HepG2 (cell line): ENCODE results near the gene PLEKHA6. TPM values are rescaled to one million over a fixed set of nuclear protein-coding genes. Genes with fewer than 3 reads are reported as not detected.

Experiments used
- ATAC-seq: fragments of 200-7000 bp; cut with Tn5 transposase; 3 replicates; pipeline ENCODE4 v1.9.1; 2020; ENCODE audit warnings: mild to moderate bottlenecking, moderate library complexity
- BruUV-seq: library from RNA; stranded (reverse); fragments of 400-500 nt; replicated peaks from 2 replicates; lab custom pipeline; 2021; lab: Mats Ljungman, UMichigan
- CTCF ChIA-PET: fragments of 300-600 bp; formaldehyde crosslinking; extraction: SDS; loops from one replicate; lab custom pipeline; 2021; ENCODE audit warnings: low total read pairs, inconsistent platforms, low intra/inter-chr PET ratio; lab: Yijun Ruan, JAX
- POLR2A ChIA-PET: fragments of 350-600 bp; sonication (Branson Sonifier 250); formaldehyde crosslinking; loops from one replicate; lab custom pipeline; 2020; ENCODE audit warnings: antibody characterized with exemption, inconsistent platforms; lab: Yijun Ruan, JAX
- DNase-seq: peaks from one replicate; pipeline ENCODE4 v3.0.0-alpha.2; 2015; ENCODE audit warnings: low spot score
- FAIRE-seq: peaks from 3 replicates; lab custom pipeline; 2011; peaks lifted over from hg19 to GRCh38; lab: Jason Lieb, UNC
- H2AFZ ChIP-seq: one replicate; pipeline ENCODE4 v1.6.1; 2011; ENCODE audit warnings: low read length, inconsistent platforms
- H3K27ac ChIP-seq: fragments of 300-600 bp; 3 replicates; pipeline ENCODE4 v1.8.0; 2011; ENCODE audit warnings: mixed run types, mild to moderate bottlenecking, mixed read lengths, low read length, inconsistent platforms; ENCODE audit not compliant: insufficient read depth; ENCODE audit errors: extremely low read length
- H3K27me3 ChIP-seq, 2 experiments: fragments of 200-600 bp in 1 of 2; 2 replicates in 1 of 2; 3 replicates in 1 of 2; pipeline versions ENCODE4 v1.6.0 to v1.8.0; 2011; ENCODE audit warnings: low read length in 2 of 2, mild to moderate bottlenecking in 2 of 2, moderate library complexity in 2 of 2, inconsistent platforms in 1 of 2; ENCODE audit not compliant: insufficient read depth in 2 of 2, control insufficient read depth in 1 of 2
- H3K36me3 ChIP-seq, 2 experiments: fragments of 200-600 bp in 1 of 2; replicated peaks in 1 of 2; 2 replicates in 1 of 2; 3 replicates in 1 of 2; pipeline versions ENCODE4 v1.5.1 to v1.8.0; 2011; ENCODE audit warnings: low read length in 2 of 2, inconsistent platforms in 1 of 2; ENCODE audit not compliant: insufficient read depth in 2 of 2, control insufficient read depth in 1 of 2
- H3K4me1 ChIP-seq: 2 replicates; pipeline ENCODE4 v1.5.1; 2012; ENCODE audit warnings: low read length, inconsistent platforms; ENCODE audit not compliant: insufficient read depth
- H3K4me2 ChIP-seq: 2 replicates; pipeline ENCODE4 v1.6.0; 2011; ENCODE audit warnings: low read depth, low read length, inconsistent platforms
- H3K4me3 ChIP-seq, 3 experiments: fragments of 200-600 bp in 1 of 3; sonication (generic), shearing (Covaris generic) in 1 of 3; replicated peaks in 1 of 3; 2 replicates each; pipeline ENCODE4 v1.5.1; 2011 to 2016; ENCODE audit warnings: low read length in 3 of 3, inconsistent platforms in 2 of 3, low read depth in 2 of 3, mild to moderate bottlenecking in 2 of 3, control low read depth in 1 of 3, mixed read lengths in 1 of 3; ENCODE audit not compliant: insufficient read depth in 1 of 3
- H3K79me2 ChIP-seq: one replicate; pipeline ENCODE4 v1.6.1; 2011; ENCODE audit warnings: low read length, inconsistent platforms; ENCODE audit not compliant: insufficient read depth
- H3K9ac ChIP-seq: 2 replicates; pipeline ENCODE4 v1.6.0; 2011; ENCODE audit warnings: mild to moderate bottlenecking, low read depth, low read length, inconsistent platforms; ENCODE audit not compliant: insufficient read depth
- H3K9me3 ChIP-seq: 2 replicates; pipeline ENCODE4 v1.5.1; 2012; ENCODE audit warnings: mild to moderate bottlenecking, low read length
- H4K20me1 ChIP-seq: 2 replicates; pipeline ENCODE4 v1.6.0; 2011; ENCODE audit warnings: inconsistent platforms, mild to moderate bottlenecking, low read length, moderate library complexity; ENCODE audit not compliant: insufficient read depth
- EZH2 ChIP-seq: conservative IDR thresholded peaks from 2 replicates; pipeline ENCODE4 v1.6.1; 2012; ENCODE audit warnings: mild to moderate bottlenecking, low read depth, low read length, moderate library complexity
- FOXC1 ChIP-seq: sonication (generic); formaldehyde crosslinking; IDR thresholded peaks from 2 replicates; pipeline ENCODE4 v1.8.0; 2022; ENCODE audit warnings: mild to moderate bottlenecking, missing genetic modification reagents, borderline replicate concordance
- ISX ChIP-seq: sonication (generic); formaldehyde crosslinking; conservative IDR thresholded peaks from 2 replicates; pipeline ENCODE4 v1.5.0; 2020; ENCODE audit warnings: missing genetic modification reagents
- MLLT10 ChIP-seq: sonication (generic); formaldehyde crosslinking; IDR thresholded peaks from 2 replicates; pipeline ENCODE4 v1.4.0; 2020; ENCODE audit warnings: missing genetic modification reagents
- NFE2L1 ChIP-seq: sonication (generic); formaldehyde crosslinking; IDR thresholded peaks from 2 replicates; pipeline ENCODE4 v1.4.0; 2020; ENCODE audit warnings: missing genetic modification reagents, mild to moderate bottlenecking, borderline replicate concordance
- NPAS2 ChIP-seq: sonication (generic); formaldehyde crosslinking; IDR thresholded peaks from 2 replicates; pipeline ENCODE4 v1.8.0; 2022; ENCODE audit warnings: mild to moderate bottlenecking, missing genetic modification reagents, borderline replicate concordance
- PHF5A ChIP-seq: IDR thresholded peaks from one replicate; pipeline ENCODE4 v1.6.1; 2018; ENCODE audit warnings: low read depth, missing genetic modification reagents; ENCODE audit not compliant: unreplicated experiment
- PHF8 ChIP-seq: sonication (generic); formaldehyde crosslinking; IDR thresholded peaks from 2 replicates; pipeline ENCODE4 v1.5.0; 2020; ENCODE audit warnings: missing genetic modification reagents
- RFX1 ChIP-seq: fragments of 450-650 bp; IDR thresholded peaks from 2 replicates; pipeline ENCODE4 v1.6.1; 2017
- WIZ ChIP-seq: sonication (generic); formaldehyde crosslinking; IDR thresholded peaks from 2 replicates; pipeline ENCODE4 v1.5.1; 2020; ENCODE audit warnings: mild to moderate bottlenecking, missing genetic modification reagents
- ZFP36L1 ChIP-seq: sonication (generic); formaldehyde crosslinking; IDR thresholded peaks from 2 replicates; pipeline ENCODE4 v1.8.0; 2022; ENCODE audit warnings: mild to moderate bottlenecking, missing genetic modification reagents, moderate library complexity
- ZKSCAN8 ChIP-seq: IDR thresholded peaks from 2 replicates; pipeline ENCODE4 v1.6.1; 2016; ENCODE audit warnings: borderline replicate concordance, missing genetic modification reagents, missing compliant biosample characterization
- ZNF432 ChIP-seq: sonication (generic); formaldehyde crosslinking; IDR thresholded peaks from 2 replicates; pipeline ENCODE4 v1.5.0; 2020; ENCODE audit warnings: missing genetic modification reagents, mild to moderate bottlenecking, borderline replicate concordance
- ZNF75D ChIP-seq: sonication (generic); formaldehyde crosslinking; IDR thresholded peaks from 2 replicates; pipeline ENCODE4 v1.8.1; 2023; ENCODE audit warnings: missing genetic modification reagents, mild to moderate bottlenecking, borderline replicate concordance
- ZNF780A ChIP-seq: sonication (generic); formaldehyde crosslinking; IDR thresholded peaks from 2 replicates; pipeline ENCODE4 v1.8.0; 2022; ENCODE audit warnings: mild to moderate bottlenecking, missing genetic modification reagents, moderate library complexity
- ZNF788 ChIP-seq: sonication (generic); formaldehyde crosslinking; IDR thresholded peaks from 2 replicates; pipeline ENCODE4 v1.5.0; 2020; ENCODE audit warnings: mild to moderate bottlenecking, missing genetic modification reagents, borderline replicate concordance
- ZSCAN29 ChIP-seq: sonication (generic); formaldehyde crosslinking; conservative IDR thresholded peaks from 2 replicates; pipeline ENCODE4 v1.4.0; 2020; ENCODE audit warnings: mild to moderate bottlenecking, missing genetic modification reagents
- WGBS: methylation state at CpG from one replicate; pipeline ENCODE4 v1.1.6; 2017; ENCODE audit warnings: low lambda C conversion rate; 5-methylcytosine and 5-hydroxymethylcytosine counted together
- in situ Hi-C: cut with HindIII; loops from 2 replicates; pipeline ENCODE4 v1.10.0; 2017; ENCODE audit warnings: low pct_unique_long_range_greater_than_20kb; ENCODE audit not compliant: extremely low pct_ligation_motif_present
- intact Hi-C: fragments of 100-400 bp; cut with micrococcal nuclease; formaldehyde crosslinking; loops from one replicate; pipeline ENCODE4 v1.10.0; 2022; ENCODE audit not compliant: unreplicated experiment
- polyA plus RNA-seq, 8 experiments: library from polyadenylated mRNA; depleted of rRNA in 3 of 8; stranded (reverse) in 7 of 8; unstranded in 1 of 8; fragments of >200 nt; fragmentation: Illumina TruSeq in 4 of 8; extraction: Trizol in 4 of 8; gene quantifications; 2 replicates each; pipeline versions ENCODE4 v1.2.1 to v1.2.3, GENCODE V29; 2011 to 2016; ENCODE audit warnings: low read depth in 4 of 8, missing spikeins in 1 of 8, mixed read lengths in 1 of 8; ENCODE audit not compliant: insufficient read depth in 1 of 8
- total RNA-seq, 5 experiments: library from RNA; depleted of rRNA; stranded (reverse); fragments of >200 nt; fragmentation: Illumina TruSeq; extraction: Trizol; gene quantifications; 2 replicates each; pipeline ENCODE4 v1.2.3, GENCODE V29; 2016; ENCODE audit warnings: low read depth in 1 of 5
- TF ChIP-seq, protein P1 (sequence below): sonication (generic); formaldehyde crosslinking; IDR thresholded peaks from 2 replicates; pipeline ENCODE4 v1.9.0; 2021; ENCODE audit warnings: missing genetic modification reagents, borderline replicate concordance

Gene PLEKHA6
- total and polyA plus RNA-seq, 2 of the 13 experiments (the other 11 are each of a cell fraction or from before 2014, with no cell fraction given) = 5.3 to 11.4 TPM

DNA sequence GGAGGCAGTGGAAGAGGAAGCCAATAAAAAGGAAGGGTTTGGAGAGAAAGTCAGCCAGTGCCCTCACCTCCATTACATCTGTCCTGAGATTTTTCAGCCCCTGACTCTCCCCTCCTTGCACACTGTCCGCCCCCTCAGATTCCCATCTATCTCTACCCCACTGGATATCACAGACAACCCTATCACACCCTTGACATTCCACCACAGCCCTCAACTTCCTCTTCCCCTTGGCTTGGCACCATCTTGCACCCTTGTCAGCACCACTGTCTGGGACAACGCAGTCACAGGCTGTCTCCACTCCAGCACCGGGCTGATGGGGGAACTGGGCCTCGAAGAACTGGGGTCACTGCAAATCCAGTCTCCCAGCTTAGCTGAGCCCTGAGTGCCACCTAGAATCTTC is 14.2 kb upstream of the PLEKHA6 start:
- Histone ChIP-seq H4K20me1 (no peaks in the 10 kb centered on the region; the same call in 1 of the 2 replicates), H3K9me3 (no peaks in the 10 kb centered on the region), H3K36me3 (peaks cover 6 to 29% of the 10 kb centered on the region in 2 experiments; a peak in 4 of 5 replicates), H2AFZ (no peak overlapping the region), H3K4me1 (peaks cover 36% of the 10 kb centered on the region), H3K4me3 (no peak overlapping the region), H3K27ac (no peak overlapping the region), H3K79me2 (peaks cover 27% of the 10 kb centered on the region), H3K9ac (no peak overlapping the region), H3K27me3 (no peaks in the 10 kb centered on the region; a peak in 1 of 5 replicates), H3K4me2 (no peak overlapping the region)
- ATAC-seq (no peak), FAIRE-seq (no peak), DNase-seq (no peak)
- no TSS peak for BruUV-seq
- 98% methylated on average over 4 of the region's 4 CpGs for WGBS
- CTCF ChIA-PET = no interaction called here
- intact Hi-C loops (loop anchor here (10.0 kb wide), 1 partner anchor 219 kb away; the partner anchor contains the start of gene ETNK2), in situ Hi-C loops (loop anchor here (10.0 to 25.0 kb wide), 2 partner anchors 299 to 512 kb away; partner anchors contain the start of genes SNRPE and SOX13)
- POLR2A ChIA-PET = no interaction called here
- TF ChIP-seq ZFP36L1 (CRISPR knock-in tag) (no peak), FOXC1 (CRISPR knock-in tag) (no peak), PHF5A (no peak), MLLT10 (CRISPR knock-in tag) (no peak), PHF8 (CRISPR knock-in tag) (no peak), ZNF75D (CRISPR knock-in tag) (no peak), RFX1 (no peak), NPAS2 (CRISPR knock-in tag) (no peak), ZNF788 (no peak), WIZ (no peak), ISX (CRISPR knock-in tag) (no peak), EZH2 (no peak), ZSCAN29 (CRISPR knock-in tag) (no peak), NFE2L1 (CRISPR knock-in tag) (no peak), ZNF432 (no peak), ZNF780A (no peak), ZKSCAN8 (CRISPR knock-in tag) (no peak)
- TF ChIP-seq, protein P1, sequence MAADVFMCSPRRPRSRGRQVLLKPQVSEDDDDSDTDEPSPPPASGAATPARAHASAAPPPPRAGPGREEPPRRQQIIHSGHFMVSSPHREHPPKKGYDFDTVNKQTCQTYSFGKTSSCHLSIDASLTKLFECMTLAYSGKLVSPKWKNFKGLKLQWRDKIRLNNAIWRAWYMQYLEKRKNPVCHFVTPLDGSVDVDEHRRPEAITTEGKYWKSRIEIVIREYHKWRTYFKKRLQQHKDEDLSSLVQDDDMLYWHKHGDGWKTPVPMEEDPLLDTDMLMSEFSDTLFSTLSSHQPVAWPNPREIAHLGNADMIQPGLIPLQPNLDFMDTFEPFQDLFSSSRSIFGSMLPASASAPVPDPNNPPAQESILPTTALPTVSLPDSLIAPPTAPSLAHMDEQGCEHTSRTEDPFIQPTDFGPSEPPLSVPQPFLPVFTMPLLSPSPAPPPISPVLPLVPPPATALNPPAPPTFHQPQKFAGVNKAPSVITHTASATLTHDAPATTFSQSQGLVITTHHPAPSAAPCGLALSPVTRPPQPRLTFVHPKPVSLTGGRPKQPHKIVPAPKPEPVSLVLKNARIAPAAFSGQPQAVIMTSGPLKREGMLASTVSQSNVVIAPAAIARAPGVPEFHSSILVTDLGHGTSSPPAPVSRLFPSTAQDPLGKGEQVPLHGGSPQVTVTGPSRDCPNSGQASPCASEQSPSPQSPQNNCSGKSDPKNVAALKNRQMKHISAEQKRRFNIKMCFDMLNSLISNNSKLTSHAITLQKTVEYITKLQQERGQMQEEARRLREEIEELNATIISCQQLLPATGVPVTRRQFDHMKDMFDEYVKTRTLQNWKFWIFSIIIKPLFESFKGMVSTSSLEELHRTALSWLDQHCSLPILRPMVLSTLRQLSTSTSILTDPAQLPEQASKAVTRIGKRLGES (CRISPR knock-in tag) = no peak
